Hepatocyte (in vitro differentiated cells): ENCODE data around the gene EGFL8. TPM values are rescaled to one million over a fixed set of nuclear protein-coding genes. Genes with fewer than 3 reads are reported as not detected.
"Not testable (repeated sequence)": the region's sequence is repeated elsewhere in the genome, so short reads cannot be mapped to it uniquely, and the experiment has no call there.

Source experiments
- DNase-seq: peaks from one replicate; pipeline ENCODE4 v3.0.0-alpha.2; 2016; ENCODE audit warnings: low spot score
- H2AFZ ChIP-seq: fragments of 200-600 bp; sonication (generic); 2 replicates; pipeline ENCODE4 v1.6.0; 2016; ENCODE audit warnings: antibody characterized with exemption, mild to moderate bottlenecking
- H3K27ac ChIP-seq: fragments of 200-600 bp; sonication (generic); 2 replicates; pipeline ENCODE4 v1.5.1; 2016; ENCODE audit warnings: mild to moderate bottlenecking
- H3K27me3 ChIP-seq: fragments of 200-600 bp; sonication (generic); 2 replicates; pipeline ENCODE4 v1.6.1; 2016
- H3K36me3 ChIP-seq: fragments of 200-600 bp; sonication (generic); replicated peaks from 2 replicates; pipeline ENCODE4 v1.5.1; 2016; ENCODE audit warnings: low read depth; ENCODE audit not compliant: insufficient read depth
- H3K4me1 ChIP-seq: fragments of 200-600 bp; sonication (generic); 2 replicates; pipeline ENCODE4 v1.5.1; 2016; ENCODE audit warnings: mild to moderate bottlenecking, moderate library complexity; ENCODE audit not compliant: insufficient read depth
- H3K4me2 ChIP-seq: fragments of 200-600 bp; sonication (generic); 2 replicates; pipeline ENCODE4 v1.6.0; 2016
- H3K4me3 ChIP-seq: fragments of 200-600 bp; sonication (generic); 2 replicates; pipeline ENCODE4 v1.5.1; 2016; ENCODE audit warnings: mild to moderate bottlenecking
- H3K79me2 ChIP-seq: fragments of 200-600 bp; sonication (generic); 2 replicates; pipeline ENCODE4 v1.6.0; 2017; ENCODE audit warnings: mild to moderate bottlenecking
- H3K9me2 ChIP-seq: fragments of 200-600 bp; sonication (generic); replicated peaks from 2 replicates; pipeline ENCODE4 v1.6.0; 2017; ENCODE audit warnings: mild to moderate bottlenecking; ENCODE audit not compliant: insufficient read depth
- H3K9me3 ChIP-seq: fragments of 200-600 bp; sonication (generic); 2 replicates; pipeline ENCODE4 v1.5.1; 2016; ENCODE audit warnings: low read depth, mild to moderate bottlenecking
- H4K20me1 ChIP-seq: fragments of 200-600 bp; sonication (generic); 2 replicates; pipeline ENCODE4 v1.6.0; 2016; ENCODE audit warnings: mild to moderate bottlenecking; ENCODE audit not compliant: insufficient read depth, poor library complexity, severe bottlenecking
- CTCF ChIP-seq: fragments of 200-600 bp; sonication (generic); IDR thresholded peaks from 2 replicates; pipeline ENCODE4 v1.5.1; 2016; ENCODE audit warnings: antibody characterized with exemption, mild to moderate bottlenecking; ENCODE audit not compliant: poor library complexity
- EZH2 ChIP-seq: fragments of 200-600 bp; sonication (generic); IDR thresholded peaks from 2 replicates; pipeline ENCODE4 v1.6.1; 2016; ENCODE audit warnings: antibody characterized with exemption, mild to moderate bottlenecking, borderline replicate concordance
- EZH2phosphoT487 ChIP-seq: fragments of 200-600 bp; sonication (generic); IDR thresholded peaks from one replicate; pipeline ENCODE4 v1.6.1; 2018; ENCODE audit warnings: antibody characterized with exemption, mild to moderate bottlenecking, low read depth, moderate library complexity; ENCODE audit not compliant: unreplicated experiment, severe bottlenecking
- WGBS: methylation state at CpG from one replicate; pipeline ENCODE4 v1.1.6; 2016; ENCODE audit warnings: low lambda C conversion rate; ENCODE audit errors: missing lambda C conversion rate; 5-methylcytosine and 5-hydroxymethylcytosine counted together
- polyA plus RNA-seq: library from polyadenylated mRNA; unstranded; fragments of >200 nt; fragmentation: Nextera tagmentation; extraction: Ambion mirVana; gene quantifications from 2 replicates; pipeline ENCODE4 v1.2.1, GENCODE V29; 2016
- total RNA-seq: library from RNA; depleted of rRNA; stranded (reverse); fragments of >200 nt; gene quantifications from 2 replicates; pipeline ENCODE4 v1.2.3, GENCODE V29; 2014

The EGFL8 gene
- total and polyA plus RNA-seq, 2 experiments from 2014 or later = 4.5 to 12.2 TPM

DNA sequence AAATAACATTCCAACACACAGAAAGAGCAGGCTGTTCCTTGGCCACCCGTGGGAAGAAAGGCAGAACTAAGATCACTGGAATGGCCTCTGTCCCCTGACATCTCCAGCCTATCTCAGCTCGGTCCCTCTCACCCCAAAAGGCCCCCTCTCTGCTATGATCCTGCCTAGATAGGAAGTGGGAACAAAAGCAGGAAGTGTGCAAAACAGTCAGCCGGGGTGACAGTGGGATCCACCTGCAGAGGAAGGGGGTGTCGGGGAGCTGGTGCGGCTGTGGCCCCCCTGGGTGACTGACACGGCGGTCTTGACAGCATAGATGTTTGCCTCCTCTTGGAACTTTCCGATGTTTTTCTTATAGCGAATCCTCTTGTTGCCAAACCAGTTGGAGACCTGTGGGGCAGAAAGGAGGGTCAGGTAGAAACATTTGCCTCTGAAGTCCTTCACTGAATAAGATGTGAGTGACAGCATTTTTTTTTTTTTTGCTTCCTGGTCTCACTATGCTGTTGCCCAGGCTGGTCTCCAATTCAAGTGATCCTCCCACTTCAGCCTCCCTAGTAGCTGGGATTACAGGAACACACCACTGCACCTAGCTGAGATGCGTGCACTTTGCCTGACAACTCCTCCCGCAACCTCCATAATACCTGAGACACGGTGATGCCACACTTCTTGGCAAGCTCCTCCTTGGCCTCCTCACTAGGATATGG lies 22.8 kb downstream of the EGFL8 start:
- Histone ChIP-seq H3K27ac (peak overlapping the region; percentile 86), H2AFZ (no peak overlapping the region), H3K9me2 (no peaks in the 10 kb centered on the region), H3K9me3 (no peaks in the 10 kb centered on the region), H3K36me3 (no peaks in the 10 kb centered on the region), H3K4me1 (peaks cover 28% of the 10 kb centered on the region), H4K20me1 (no peaks in the 10 kb centered on the region), H3K79me2 (peaks cover 33% of the 10 kb centered on the region), H3K27me3 (no peaks in the 10 kb centered on the region), H3K4me3 (no peak overlapping the region), H3K4me2 (no peak overlapping the region)
- DNase-seq = no peak
- TF ChIP-seq CTCF (no peak), EZH2phosphoT487 (no peak), EZH2 (no peak)
- 93% methylated on average over 12 of the region's 12 CpGs for WGBS

DNA sequence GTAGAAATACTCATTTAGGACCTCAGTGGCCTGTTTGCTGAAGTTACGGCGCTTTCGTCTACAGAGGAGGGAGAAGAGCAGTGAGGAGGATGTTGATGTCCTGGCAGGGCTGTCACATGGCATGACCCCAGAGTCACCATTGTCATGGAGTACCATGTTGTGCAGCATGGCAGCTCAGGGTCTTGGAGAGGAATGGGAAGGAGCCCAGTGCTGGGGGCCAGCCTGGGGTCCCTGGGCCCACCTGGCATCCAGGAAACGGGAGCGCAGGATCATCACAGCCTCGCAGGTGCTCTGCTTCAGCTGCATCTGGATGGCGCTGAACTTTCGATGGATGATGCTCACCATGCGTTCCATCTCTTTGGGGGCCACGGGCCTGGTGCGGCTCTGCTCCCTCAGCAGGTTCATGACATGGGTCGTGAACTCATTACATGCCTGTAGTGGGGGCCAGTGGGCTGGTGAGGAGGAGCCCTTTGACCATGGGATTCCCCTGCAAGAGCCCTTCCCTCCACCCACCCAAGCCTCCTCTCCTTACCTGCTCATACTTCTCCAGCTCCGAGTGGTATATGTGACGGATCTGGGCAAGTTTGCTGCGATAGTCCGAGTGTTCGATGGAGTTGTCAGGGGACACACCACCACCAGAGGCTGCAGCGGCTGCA lies 23.5 kb downstream of the EGFL8 start:
- Histone ChIP-seq H3K4me2 (peak overlapping the region; percentile 89), H3K4me1 (peaks cover 35% of the 10 kb centered on the region), H3K79me2 (peaks cover 33% of the 10 kb centered on the region), H3K27ac (peak overlapping the region; percentile 97)
- H2AFZ ChIP-seq, DNase-seq, H3K9me3 ChIP-seq, H3K9me2 ChIP-seq, H3K36me3 ChIP-seq, H3K27me3 ChIP-seq, H4K20me1 ChIP-seq, H3K4me3 ChIP-seq: not testable (repeated sequence)
- WGBS = 83% methylated on average over 17 of the region's 18 CpGs

DNA sequence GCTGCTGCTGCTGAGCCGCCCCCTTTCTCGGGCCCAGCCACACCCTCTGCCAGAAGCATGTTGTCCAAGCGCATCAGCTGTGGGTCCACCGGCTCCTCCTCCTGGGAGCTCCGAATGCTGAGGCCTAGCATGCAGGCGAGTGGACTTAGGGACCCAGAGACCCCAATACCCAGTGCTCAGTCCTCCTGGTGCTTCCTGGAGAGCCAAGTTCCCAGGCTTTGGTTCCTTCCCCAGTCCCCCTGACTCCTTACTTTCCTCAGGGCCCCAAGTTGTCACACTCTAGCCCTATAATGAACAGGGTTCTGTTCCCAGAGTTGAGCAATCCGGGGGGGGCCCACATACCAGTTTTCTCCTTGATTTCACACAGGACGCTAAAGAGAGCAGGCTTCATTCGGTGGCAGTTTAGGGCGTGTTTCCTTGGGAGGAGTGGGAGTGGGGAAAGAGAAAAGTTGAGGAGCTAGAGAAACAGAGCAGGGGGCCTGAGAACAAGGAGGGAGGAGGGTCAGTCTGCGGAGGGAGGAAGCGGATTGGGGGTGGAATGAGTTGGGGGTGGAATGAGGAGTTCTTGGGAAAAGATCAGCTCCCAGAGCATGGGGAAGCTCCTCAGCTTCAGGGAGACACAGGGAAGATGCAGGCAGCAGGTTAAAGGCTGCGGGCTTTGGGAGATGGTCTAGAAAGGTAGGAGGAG lies 24.1 kb downstream of the EGFL8 start:
- 18% methylated on average over 12 of the region's 13 CpGs for WGBS
- Histone ChIP-seq H2AFZ (no peak overlapping the region), H3K4me2 (peak overlapping the region; percentile 89), H3K27me3 (no peaks in the 10 kb centered on the region), H3K27ac (peak overlapping the region; percentile 97), H3K4me3 (peak overlapping the region; percentile 81), H3K9me2 (no peaks in the 10 kb centered on the region), H4K20me1 (no peaks in the 10 kb centered on the region), H3K36me3 (no peaks in the 10 kb centered on the region), H3K9me3 (no peaks in the 10 kb centered on the region), H3K79me2 (peaks cover 33% of the 10 kb centered on the region), H3K4me1 (peaks cover 37% of the 10 kb centered on the region)
- no peak for DNase-seq
- TF ChIP-seq CTCF = no peak
- TF ChIP-seq EZH2phosphoT487 = no peak
- no peak for TF ChIP-seq EZH2
